Measurements from ENCODE around the gene GRHL1.

Gene GRHL1

DNA sequence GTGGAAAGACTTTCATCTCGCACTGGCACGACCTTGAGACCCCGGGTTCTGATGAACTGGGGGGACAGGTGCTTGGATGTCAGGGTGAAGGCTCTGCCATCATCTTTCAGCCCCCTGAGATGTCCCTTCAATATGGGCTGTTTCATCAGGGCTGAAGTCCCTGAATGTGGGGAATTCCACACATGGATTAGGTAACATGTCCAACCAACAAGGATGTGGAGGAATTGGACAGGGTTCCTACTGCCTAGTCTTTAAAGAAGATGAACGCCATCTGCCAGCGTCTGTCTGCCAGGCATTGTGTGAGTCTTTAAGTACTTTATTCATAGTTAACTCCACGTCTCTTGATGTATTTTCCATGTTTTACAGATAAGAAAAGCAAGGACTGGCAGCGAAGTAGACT is 5.9 kb upstream of the GRHL1 start:
- H3K27me3 ChIP-seq (replicated peaks): no peaks in the 10 kb centered on the region
- in situ Hi-C loops (cut with HindIII; ENCODE audit: low pct_ligation_motif_present, low sequenced_read_pairs): no loop called here
- no peak for DNase-seq
- H3K36me3 ChIP-seq (replicated peaks): no peaks in the 10 kb centered on the region
- H3K4me3 ChIP-seq (ENCODE audit: low read depth, low read length): no peak overlapping the region
- no peak for TF ChIP-seq CTCF (IDR thresholded peaks at IDR 0.05; ENCODE audit: low read depth, low read length, missing control alignments)
- no peak overlapping the region for H3K27ac ChIP-seq

- in situ Hi-C loops (cut with HindIII; ENCODE audit: low pct_ligation_motif_present, low sequenced_read_pairs): no loop called here
- no peak overlapping the region for H3K27ac ChIP-seq
- no peaks in the 10 kb centered on the region for H3K36me3 ChIP-seq (replicated peaks)
- DNase-seq: no peak
- no peak overlapping the region for H3K4me3 ChIP-seq (ENCODE audit: low read depth, low read length)
- TF ChIP-seq CTCF (IDR thresholded peaks at IDR 0.05; ENCODE audit: low read depth, low read length, missing control alignments): no peak
- no peaks in the 10 kb centered on the region for H3K27me3 ChIP-seq (replicated peaks)
These were observed 5.4 kb upstream of the GRHL1 start for GRCh38 chr2:9946076-9946475.

DNA sequence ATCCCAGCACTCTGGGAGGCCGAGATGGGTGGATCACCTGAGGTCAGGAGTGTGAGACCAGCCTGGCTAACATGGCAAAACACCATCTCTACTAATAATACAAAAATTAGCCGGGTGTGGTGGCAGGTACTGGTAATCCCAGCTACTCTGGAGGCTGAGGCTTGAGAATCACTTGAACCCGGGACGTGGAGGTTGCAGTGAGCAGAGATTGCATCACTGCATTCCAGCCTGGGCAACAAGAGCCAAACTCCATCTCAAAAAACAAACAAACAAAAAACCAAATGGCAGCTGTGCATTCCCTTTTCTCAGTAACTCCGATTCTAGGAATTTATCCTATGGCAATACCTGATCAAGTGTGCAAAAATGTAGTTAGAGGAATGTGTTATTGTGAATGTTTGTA is 4.7 kb upstream of the GRHL1 start:
- no peak overlapping the region for H3K27ac ChIP-seq
- in situ Hi-C loops (cut with HindIII; ENCODE audit: low pct_ligation_motif_present, low sequenced_read_pairs): no loop called here
- no peaks in the 10 kb centered on the region for H3K36me3 ChIP-seq (replicated peaks)
- no peak for TF ChIP-seq CTCF (IDR thresholded peaks at IDR 0.05; ENCODE audit: low read depth, low read length, missing control alignments)
- H3K4me3 ChIP-seq (ENCODE audit: low read depth, low read length): no peak overlapping the region
- no peaks in the 10 kb centered on the region for H3K27me3 ChIP-seq (replicated peaks)
- DNase-seq: no peak

- Histone ChIP-seq H3K36me3 (replicated peaks) (no peaks in the 10 kb centered on the region), H3K4me3 (ENCODE audit: low read depth, low read length) (no peak overlapping the region), H3K27me3 (replicated peaks) (no peaks in the 10 kb centered on the region), H3K27ac (no peak overlapping the region)
- TF ChIP-seq CTCF (IDR thresholded peaks at IDR 0.05; ENCODE audit: low read depth, low read length, missing control alignments): no peak
- no peak for DNase-seq
- in situ Hi-C loops (cut with HindIII; ENCODE audit: low pct_ligation_motif_present, low sequenced_read_pairs): no loop called here
These were observed 2.8 kb upstream of the GRHL1 start for GRCh38 chr2:9948721-9949120.

GRCh38 chr2:9949239-9949991 is 2.1 kb upstream of the GRHL1 start:
- H3K36me3 ChIP-seq (replicated peaks): no peaks in the 10 kb centered on the region
- in situ Hi-C loops (cut with HindIII; ENCODE audit: low pct_ligation_motif_present, low sequenced_read_pairs): no loop called here
- H3K27me3 ChIP-seq (replicated peaks): no peaks in the 10 kb centered on the region
- no peak overlapping the region for H3K4me3 ChIP-seq (ENCODE audit: low read depth, low read length)
- H3K27ac ChIP-seq: no peak overlapping the region
- no peak for DNase-seq
- no peak for TF ChIP-seq CTCF (IDR thresholded peaks at IDR 0.05; ENCODE audit: low read depth, low read length, missing control alignments)

DNA sequence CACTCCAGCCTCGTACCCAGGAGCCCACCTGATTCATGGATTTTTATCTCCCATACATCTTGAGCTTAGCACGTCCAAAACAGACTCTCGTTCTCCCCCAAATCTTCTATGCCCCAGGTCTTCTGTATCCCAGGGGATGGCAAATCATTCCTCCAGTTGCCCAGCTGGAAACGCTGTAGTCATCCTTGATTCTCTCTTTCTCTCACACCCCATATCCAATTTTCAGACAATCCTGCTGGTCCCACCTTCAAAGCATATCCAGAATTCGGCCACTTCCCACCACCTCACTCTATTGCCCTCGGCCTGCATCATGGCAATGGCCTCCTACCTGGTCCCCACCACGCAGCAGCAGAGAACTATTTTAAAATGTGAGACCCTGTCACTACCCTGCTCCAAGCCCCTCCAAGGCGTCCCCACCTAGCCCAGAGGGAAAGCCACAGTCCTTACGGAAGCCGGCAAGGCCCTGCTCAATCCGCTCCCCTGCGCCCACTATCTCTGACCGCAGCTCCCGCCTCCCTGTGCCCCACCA is 1.4 kb upstream of the GRHL1 start:
- Histone ChIP-seq H3K4me3 (ENCODE audit: low read depth, low read length) (no peak overlapping the region), H3K36me3 (replicated peaks) (no peaks in the 10 kb centered on the region), H3K27me3 (replicated peaks) (no peaks in the 10 kb centered on the region), H3K27ac (no peak overlapping the region)
- in situ Hi-C loops (cut with HindIII; ENCODE audit: low pct_ligation_motif_present, low sequenced_read_pairs): no loop called here
- no peak for TF ChIP-seq CTCF (IDR thresholded peaks at IDR 0.05; ENCODE audit: low read depth, low read length, missing control alignments)
- no peak for DNase-seq

Data from brain microvascular endothelial cell (primary cell).